HCT116 (cell line): ENCODE results near the gene SYT7. TPM values are rescaled to one million over a fixed set of nuclear protein-coding genes. Genes with fewer than 3 reads are reported as not detected.
"Not testable (repeated sequence)": the region's sequence is repeated elsewhere in the genome, so short reads cannot be mapped to it uniquely, and the experiment has no call there.

Source experiments
- ATAC-seq: fragments of 200-7000 bp; cut with Tn5 transposase; 2 replicates; pipeline ENCODE4 v1.9.1; 2020; ENCODE audit warnings: mild to moderate bottlenecking, moderate library complexity
- BruUV-seq: library from RNA; stranded (reverse); fragments of 400-500 nt; replicated peaks from 2 replicates; lab custom pipeline; 2021; lab: Mats Ljungman, UMichigan
- CTCF ChIA-PET: fragments of 300-600 bp; sonication (Branson Sonifier 250); formaldehyde crosslinking; loops from one replicate; lab custom pipeline; 2021; ENCODE audit warnings: antibody characterized with exemption; lab: Charles Lee
- POLR2A ChIA-PET: fragments of 300-600, 350-600 bp; sonication (Branson Sonifier 250); formaldehyde crosslinking; loops from one replicate; lab custom pipeline; 2021; ENCODE audit warnings: antibody characterized with exemption; lab: Charles Lee
- RAD21 ChIA-PET, 2 experiments: fragments of 300-600 bp; sonication (Branson Sonifier 250); formaldehyde crosslinking; loops; one replicate each; lab custom pipeline; 2023; ENCODE audit warnings: low total read pairs in 2 of 2; ENCODE audit not compliant: uncharacterized antibody in 2 of 2, unreplicated experiment in 2 of 2, low non-redundant PET in 1 of 2; lab: Charles Lee
- DNase-seq: peaks from one replicate; pipeline ENCODE4 v3.0.0-alpha.2; 2010; ENCODE audit warnings: low read depth, low spot score
- H2AFZ ChIP-seq: fragments of 200-600 bp; shearing (Covaris generic), sonication (generic); 2 replicates; pipeline ENCODE4 v1.6.1; 2017; ENCODE audit warnings: low read depth, mixed run types, mixed read lengths, antibody characterized with exemption, low read length; ENCODE audit not compliant: poor library complexity, severe bottlenecking
- H3K27ac ChIP-seq: 2 replicates; pipeline ENCODE4 v1.5.1; 2012; ENCODE audit warnings: low read depth, low read length
- H3K27me3 ChIP-seq: fragments of 200-600 bp; sonication (generic); 2 replicates; pipeline ENCODE4 v1.6.1; 2016; ENCODE audit warnings: mixed run types, low read length, mixed read lengths; ENCODE audit not compliant: insufficient read depth
- H3K36me3 ChIP-seq, 2 experiments: fragments of 200-500 bp in 1 of 2; fragments of 200-600 bp in 1 of 2; sonication (Bioruptor generic) in 1 of 2; sonication (generic) in 1 of 2; 2 replicates each; pipeline versions ENCODE4 v1.5.1 to v1.6.1; 2014 to 2016; ENCODE audit warnings: low read length in 2 of 2, inconsistent platforms in 1 of 2, mixed read lengths in 1 of 2, mixed run types in 1 of 2; ENCODE audit not compliant: insufficient read depth in 2 of 2, control insufficient read depth in 1 of 2
- H3K4me1 ChIP-seq, 2 experiments: fragments of 200-600 bp in 1 of 2; sonication (generic) in 1 of 2; 2 replicates each; pipeline versions ENCODE4 v1.5.1 to v1.6.1; 2012 to 2017; ENCODE audit warnings: low read length in 2 of 2, inconsistent platforms in 1 of 2, mild to moderate bottlenecking in 1 of 2, mixed read lengths in 1 of 2, mixed run types in 1 of 2, moderate library complexity in 1 of 2; ENCODE audit not compliant: insufficient read depth in 2 of 2, control insufficient read depth in 1 of 2
- H3K4me2 ChIP-seq: fragments of 200-600 bp; sonication (generic); 2 replicates; pipeline ENCODE4 v1.6.1; 2017; ENCODE audit warnings: mixed run types, low read length, mixed read lengths
- H3K4me3 ChIP-seq, 2 experiments: fragments of 200-600 bp in 1 of 2; sonication (generic) in 1 of 2; replicated peaks in 1 of 2; 2 replicates each; pipeline ENCODE4 v1.5.1; 2011 to 2016; ENCODE audit warnings: low read length in 2 of 2, control low read depth in 1 of 2, low read depth in 1 of 2, mild to moderate bottlenecking in 1 of 2, mixed read lengths in 1 of 2, mixed run types in 1 of 2
- H3K79me2 ChIP-seq: fragments of 200-600 bp; sonication (generic); 2 replicates; pipeline ENCODE4 v1.6.1; 2017; ENCODE audit warnings: mild to moderate bottlenecking, mixed run types, low read length, moderate library complexity, mixed read lengths; ENCODE audit not compliant: insufficient read depth
- H3K9ac ChIP-seq: fragments of 200-600 bp; sonication (generic); 2 replicates; pipeline ENCODE4 v1.6.1; 2016; ENCODE audit warnings: low read length, mixed read lengths
- H3K9me2 ChIP-seq: fragments of 200-600 bp; sonication (generic), shearing (Covaris generic); 2 replicates; pipeline ENCODE4 v1.6.1; 2017; ENCODE audit warnings: mixed run types, mild to moderate bottlenecking, moderate library complexity; ENCODE audit not compliant: insufficient read depth
- H3K9me3 ChIP-seq, 2 experiments: fragments of 200-500 bp in 1 of 2; fragments of 200-600 bp in 1 of 2; sonication (Bioruptor generic) in 1 of 2; sonication (generic) in 1 of 2; 2 replicates each; pipeline ENCODE4 v1.6.1; 2014 to 2017; ENCODE audit warnings: low read length in 2 of 2, mixed read lengths in 2 of 2, inconsistent platforms in 1 of 2, low read depth in 1 of 2, mild to moderate bottlenecking in 1 of 2, mixed run types in 1 of 2, moderate library complexity in 1 of 2; ENCODE audit not compliant: control insufficient read depth in 1 of 2, insufficient read depth in 1 of 2
- H4K20me1 ChIP-seq: fragments of 200-600 bp; sonication (generic), shearing (Covaris generic); 2 replicates; pipeline ENCODE4 v1.6.1; 2017; ENCODE audit warnings: mixed run types, mild to moderate bottlenecking, moderate library complexity; ENCODE audit not compliant: insufficient read depth
- SRF ChIP-seq: IDR thresholded peaks from 2 replicates; pipeline ENCODE4 v1.6.1; 2012; ENCODE audit warnings: low read depth
- ZNF274 ChIP-seq: fragments of 200-500 bp; sonication (Bioruptor generic); IDR thresholded peaks from 2 replicates; pipeline ENCODE4 v1.6.1; 2014; ENCODE audit warnings: mild to moderate bottlenecking, low read depth, low read length, inconsistent platforms
- intact Hi-C: fragments of 100-400 bp; cut with micrococcal nuclease; formaldehyde crosslinking; loops from 2 replicates; pipeline ENCODE4 v1.10.0; 2022
- total RNA-seq: library from RNA; stranded (reverse); gene quantifications from one replicate; pipeline ENCODE4 v1.2.1, GENCODE V29; 2021; ENCODE audit not compliant: unreplicated experiment

SYT7 gene
- total RNA-seq, 1 experiment from 2014 or later: 27.4 TPM

DNA sequence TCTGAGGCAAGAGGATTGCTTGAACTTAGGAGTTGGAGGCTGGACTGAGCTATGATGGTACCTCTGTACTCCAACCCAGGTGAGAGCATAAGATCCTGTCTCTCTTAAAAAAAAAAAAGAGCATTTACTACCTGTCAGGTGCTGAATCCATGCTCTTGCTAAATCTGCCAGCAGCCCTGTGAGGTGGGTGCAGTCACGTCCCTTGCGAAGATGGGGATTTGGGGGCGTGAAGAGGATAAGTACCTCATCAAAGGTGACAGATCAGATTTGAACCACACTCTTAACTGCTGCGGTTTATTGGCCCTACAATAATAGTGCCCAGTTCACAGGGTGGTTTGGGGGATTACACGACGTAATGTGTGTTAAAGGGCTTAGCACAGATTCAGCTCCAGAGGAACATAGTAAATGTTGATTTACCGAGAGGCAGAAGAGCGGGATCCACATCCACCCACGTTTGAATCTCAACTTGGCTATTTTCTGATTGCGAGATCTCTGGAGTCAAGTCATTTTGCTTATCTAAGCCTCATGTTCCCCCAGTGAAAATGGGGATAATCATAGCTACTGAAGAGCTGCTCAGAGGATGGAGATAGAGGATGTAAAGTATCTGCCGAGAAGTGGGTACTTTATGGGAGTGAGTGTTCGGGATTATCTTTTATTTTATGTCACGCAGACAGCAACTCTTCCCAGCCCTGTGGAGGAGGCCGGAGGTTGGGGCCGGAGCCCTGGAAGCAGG lies 100.4 kb downstream of the SYT7 start:
- CTCF ChIA-PET: interaction anchor here (0.8 kb wide), 1 partner anchor 31 kb away, joined by 3 read pairs; no protein-coding TSS in a partner anchor
- Histone ChIP-seq H4K20me1 (no peaks in the 10 kb centered on the region), H2AFZ (no peak overlapping the region), H3K9me2 (no peaks in the 10 kb centered on the region), H3K4me1 (peaks cover 0 to 9% of the 10 kb centered on the region in 2 experiments; a peak in 1 of 4 replicates), H3K27ac (no peak overlapping the region), H3K4me2 (no peak overlapping the region), H3K79me2 (no peaks in the 10 kb centered on the region), H3K4me3 (no peak overlapping the region), H3K9me3 (no peaks in the 10 kb centered on the region), H3K36me3 (no peaks in the 10 kb centered on the region), H3K27me3 (no peaks in the 10 kb centered on the region), H3K9ac (no peak overlapping the region)
- no peak for ATAC-seq
- POLR2A ChIA-PET: no interaction called here
- no TSS peak for BruUV-seq
- RAD21 ChIA-PET: no interaction called here
- intact Hi-C loops: no loop called here
- TF ChIP-seq SRF (no peak), ZNF274 (no peak)
- DNase-seq: no peak

DNA sequence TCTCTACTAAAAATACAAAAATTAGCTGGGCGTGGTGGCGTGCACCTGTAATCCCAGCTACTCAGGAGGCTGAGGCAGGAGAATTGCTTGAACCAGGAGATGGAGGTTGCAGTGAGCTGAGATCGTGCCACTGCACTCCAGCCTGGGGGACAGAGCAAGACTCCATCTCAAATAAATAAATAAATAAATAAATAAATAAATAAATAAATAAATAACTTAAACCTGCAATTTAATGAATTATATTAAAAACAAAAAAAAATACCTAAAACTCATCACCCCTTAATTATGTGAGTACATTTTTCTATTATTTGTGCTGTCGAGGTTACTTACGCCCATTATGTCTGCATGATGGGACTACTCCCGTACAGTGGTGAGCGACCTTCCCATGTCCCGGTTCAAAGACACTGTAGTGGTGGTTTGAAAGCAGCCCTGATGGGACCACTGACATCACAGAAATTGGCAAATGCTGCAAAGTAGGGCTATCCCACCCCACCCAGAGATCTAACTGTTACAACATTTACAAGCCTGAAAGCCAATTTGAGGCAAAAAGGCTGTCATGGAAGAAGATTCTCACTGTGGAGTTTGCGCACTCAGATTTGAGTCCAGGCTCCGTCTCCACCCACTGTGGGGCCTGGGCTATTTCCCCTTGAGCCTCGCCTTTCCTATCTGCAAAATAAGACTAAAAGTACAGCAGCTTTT lies 101.4 kb downstream of the SYT7 start:
- H3K4me3 ChIP-seq, H4K20me1 ChIP-seq, ATAC-seq, DNase-seq, H3K79me2 ChIP-seq, intact Hi-C loops, H2AFZ ChIP-seq, H3K9me3 ChIP-seq, H3K4me1 ChIP-seq, H3K36me3 ChIP-seq, H3K27ac ChIP-seq, BruUV-seq, POLR2A ChIA-PET, H3K9me2 ChIP-seq, H3K4me2 ChIP-seq, H3K9ac ChIP-seq, H3K27me3 ChIP-seq: not testable (repeated sequence)
- RAD21 ChIA-PET: interaction anchor here in 1 of 2 experiments (1.0 kb wide), 1 partner anchor 52 kb away, joined by 3 read pairs; no protein-coding TSS in a partner anchor
- CTCF ChIA-PET: interaction anchor here (0.9 to 1.4 kb wide), 2 partner anchors 87 to 159 kb away, joined by 3 to 4 read pairs; no protein-coding TSS in a partner anchor
